ENCODE measurements around the gene SLC9A4. TPM values are rescaled to one million over a fixed set of nuclear protein-coding genes. Genes with fewer than 3 reads are reported as not detected.

Gene SLC9A4
- total and polyA plus RNA-seq, 2 of the 4 experiments (the other 2 are of a cell fraction), result not detected

DNA sequence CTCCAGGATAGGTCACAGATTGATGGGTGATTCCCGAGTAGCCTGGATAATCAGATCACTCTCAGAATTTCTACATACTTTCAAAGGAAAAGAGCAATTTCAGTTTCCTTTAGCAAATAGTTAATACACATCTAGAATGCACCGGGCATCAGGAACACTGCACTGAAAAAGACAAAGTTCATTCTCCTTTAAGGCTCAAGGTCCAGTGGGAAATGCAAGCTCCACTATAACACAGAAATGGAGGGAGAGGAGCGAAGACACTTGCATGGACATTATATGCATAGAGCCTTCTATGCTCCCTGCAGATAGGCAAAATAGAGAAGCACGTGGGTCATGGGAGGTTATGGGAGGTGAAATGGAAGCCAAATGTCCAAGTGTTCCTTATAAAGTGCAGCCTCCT is 49.1 kb downstream of the SLC9A4 start:
- Histone ChIP-seq H3K36me3 (ENCODE audit: control insufficient read depth, insufficient read depth, low read length) (no peaks in the 10 kb centered on the region), H3K18ac (ENCODE audit: low read depth, low read length) (no peak overlapping the region), H4K20me1 (ENCODE audit: insufficient read depth, low read length) (no peaks in the 10 kb centered on the region), H3K27ac (ENCODE audit: insufficient read depth, low read length) (no peak overlapping the region), H3K4me3 (ENCODE audit: insufficient read depth, low read depth, low read length) (no peak overlapping the region), H2AFZ (replicated peaks; ENCODE audit: low read length, poor library complexity) (no peak overlapping the region), H4K91ac (ENCODE audit: insufficient read depth, low read depth, low read length) (no peak overlapping the region), H3K9ac (ENCODE audit: low read depth, low read length) (no peak overlapping the region), H3K4me1 (ENCODE audit: control insufficient read depth, insufficient read depth, low read length) (no peaks in the 10 kb centered on the region), H3K14ac (replicated peaks; ENCODE audit: low read depth, low read length) (no peak overlapping the region), H2BK20ac (ENCODE audit: low read depth, low read length) (no peak overlapping the region), H4K8ac (ENCODE audit: low read depth in 2 of 2, low read length in 2 of 2) (no peak overlapping the region), H2BK5ac (ENCODE audit: low read depth, low read length, poor library complexity, severe bottlenecking) (no peak overlapping the region), H3K4ac (ENCODE audit: low read depth, low read length) (no peak overlapping the region), H4K5ac (ENCODE audit: low read depth, low read length) (no peak overlapping the region), H3K9me3 (ENCODE audit: control insufficient read depth, insufficient read depth, low read length) (no peaks in the 10 kb centered on the region), H2AK5ac (ENCODE audit: low read depth, low read length) (no peak overlapping the region), H3K79me1 (ENCODE audit: low read depth in 1 of 2, low read length in 2 of 2) (no peaks in the 10 kb centered on the region), H3K56ac (ENCODE audit: extremely low read depth, insufficient read depth, low read length) (no peak overlapping the region), H2BK120ac (ENCODE audit: low read depth, low read length) (no peak overlapping the region), H3K9me1 (ENCODE audit: insufficient read depth, low read length) (no peaks in the 10 kb centered on the region), H3K27me3 (ENCODE audit: control insufficient read depth, insufficient read depth, low read length) (peaks cover 6% of the 10 kb centered on the region), H3K23ac (ENCODE audit: low read depth, low read length) (no peak overlapping the region), H2AK9ac (replicated peaks; ENCODE audit: low read depth, low read length, poor library complexity) (no peak overlapping the region), H2BK15ac (ENCODE audit: low read depth, low read length) (no peak overlapping the region), H3K4me2 (ENCODE audit: low read depth, low read length) (no peak overlapping the region)
- ATAC-seq (ENCODE audit: low read depth) (no peak), DNase-seq (no peak)
- no peak for TF ChIP-seq RAD21 (IDR thresholded peaks at IDR 0.05; ENCODE audit: low read length)
- POLR2A ChIA-PET (ENCODE audit: unreplicated experiment), result no interaction called here
- WGBS, 2 experiments (ENCODE audit: extremely low coverage in 2 of 2, insufficient read length in 1 of 2), result no CpG with 5 or more reads among the region's 4 CpGs
- intact Hi-C loops (cut with micrococcal nuclease) (loop anchor here (5.0 kb wide), 1 partner anchor 95 kb away; the partner anchor contains the start of gene SLC9A2), dilution Hi-C loops (cut with HindIII; ENCODE audit: low sequenced_read_pairs, unreplicated experiment) (no loop called here), in situ Hi-C loops (cut with MboI; ENCODE audit: low sequenced_read_pairs) (no loop called here)
- no TSS peak for BruUV-seq (replicated peaks)
- CTCF ChIA-PET, result no interaction called here
